GM23338 (cell line): Measurements from ENCODE around the gene RECQL.

Experiments
- CTCF ChIP-seq, 2 experiments: fragments of 200-600 bp in 1 of 2; sonication (generic) in 1 of 2; conservative IDR thresholded peaks; 2 replicates each; pipeline versions ENCODE4 v1.5.1 to v1.6.1; 2016 to 2017; ENCODE audit warnings: antibody characterized with exemption in 2 of 2, low read depth in 2 of 2, mild to moderate bottlenecking in 2 of 2, moderate library complexity in 1 of 2
- ETS1 ChIP-seq: IDR thresholded peaks from 2 replicates; pipeline ENCODE4 v1.6.1; 2016; ENCODE audit warnings: antibody characterized with exemption
- EZH2 ChIP-seq: fragments of 200-600 bp; sonication (generic); IDR thresholded peaks from one replicate; pipeline ENCODE4 v1.8.0; 2017; ENCODE audit warnings: antibody characterized with exemption, mild to moderate bottlenecking, low read depth; ENCODE audit not compliant: unreplicated experiment
- POLR2AphosphoS5 ChIP-seq: IDR thresholded peaks from 2 replicates; pipeline ENCODE4 v1.6.1; 2016; ENCODE audit warnings: antibody characterized with exemption, low read depth

- no peak for TF ChIP-seq CTCF (conservative IDR thresholded peaks at IDR 0.05; ENCODE audit: low read depth in 2 of 2)
- no peak for TF ChIP-seq POLR2AphosphoS5
- no peak for TF ChIP-seq EZH2
- no peak for TF ChIP-seq ETS1
Measured at GRCh38 chr12:21539797-21540196, 38.4 kb upstream of the RECQL start.
